SK-N-SH (cell line): ENCODE data around the gene MYRF. TPM values are rescaled to one million over a fixed set of nuclear protein-coding genes. Genes with fewer than 3 reads are reported as not detected.

Experiments used
- CTCF ChIA-PET: fragments of 300-600, 350-600 bp; formaldehyde crosslinking; extraction: SDS; loops from one replicate; lab custom pipeline; 2021; lab: Yijun Ruan, JAX
- POLR2A ChIA-PET: fragments of 350-600 bp; sonication (Branson Sonifier 250); formaldehyde crosslinking; extraction: SDS; loops from one replicate; lab custom pipeline; 2020; ENCODE audit warnings: antibody characterized with exemption, inconsistent platforms; lab: Yijun Ruan, JAX
- DNase-seq: peaks from one replicate; pipeline ENCODE4 v3.0.0; 2012
- H2AFZ ChIP-seq: fragments of 200-600 bp; sonication (generic); 2 replicates; pipeline ENCODE4 v1.8.1; 2016; ENCODE audit warnings: antibody characterized with exemption, mild to moderate bottlenecking, low read depth
- H3F3A ChIP-seq: fragments of 200-600 bp; sonication (generic); replicated peaks from 2 replicates; pipeline ENCODE3; 2016; ENCODE audit warnings: antibody characterized with exemption, mild to moderate bottlenecking; ENCODE audit not compliant: insufficient read depth
- H3K27ac ChIP-seq, 2 experiments: fragments of 200-500 bp in 1 of 2; fragments of 200-600 bp in 1 of 2; sonication (Bioruptor generic) in 1 of 2; sonication (generic), shearing (Covaris generic) in 1 of 2; 2 replicates each; pipeline versions ENCODE4 v1.5.1 to v1.6.1; 2014 to 2016; ENCODE audit warnings: low read depth in 2 of 2, inconsistent platforms in 1 of 2, low read length in 1 of 2, mild to moderate bottlenecking in 1 of 2, mixed read lengths in 1 of 2
- H3K27me3 ChIP-seq: fragments of 200-600 bp; sonication (generic), shearing (Covaris generic); 2 replicates; pipeline ENCODE4 v1.6.1; 2016; ENCODE audit warnings: mixed run types; ENCODE audit not compliant: insufficient read depth
- H3K36me3 ChIP-seq, 2 experiments: fragments of 200-500 bp in 1 of 2; fragments of 200-600 bp in 1 of 2; sonication (Bioruptor generic) in 1 of 2; sonication (generic) in 1 of 2; replicated peaks in 1 of 2; 2 replicates each; pipeline versions ENCODE3 to v1.5.1; 2014 to 2016; ENCODE audit warnings: low read length in 1 of 2, mild to moderate bottlenecking in 1 of 2; ENCODE audit not compliant: insufficient read depth in 2 of 2, control insufficient read depth in 1 of 2
- H3K4me1 ChIP-seq, 2 experiments: fragments of 200-500 bp in 1 of 2; fragments of 200-600 bp in 1 of 2; sonication (Bioruptor generic) in 1 of 2; sonication (generic), shearing (Covaris generic) in 1 of 2; 2 replicates each; pipeline versions ENCODE4 v1.5.1 to v1.6.1; 2014 to 2016; ENCODE audit warnings: low read depth in 1 of 2, low read length in 1 of 2, mixed run types in 1 of 2; ENCODE audit not compliant: insufficient read depth in 2 of 2, control insufficient read depth in 1 of 2
- H3K4me2 ChIP-seq: fragments of 200-600 bp; sonication (generic), shearing (Covaris generic); 2 replicates; pipeline ENCODE4 v1.6.1; 2017; ENCODE audit warnings: mixed run types
- H3K4me3 ChIP-seq, 2 experiments: fragments of 200-500 bp in 1 of 2; fragments of 200-600 bp in 1 of 2; sonication (Bioruptor generic) in 1 of 2; sonication (generic), shearing (Covaris generic) in 1 of 2; 2 replicates each; pipeline versions ENCODE4 v1.5.1 to v1.8.1; 2014 to 2016; ENCODE audit warnings: low read depth in 2 of 2, inconsistent platforms in 1 of 2, low read length in 1 of 2, mild to moderate bottlenecking in 1 of 2, mixed read lengths in 1 of 2, moderate library complexity in 1 of 2
- H3K79me2 ChIP-seq: fragments of 200-600 bp; sonication (generic); 2 replicates; pipeline ENCODE4 v1.8.1; 2017; ENCODE audit warnings: mild to moderate bottlenecking; ENCODE audit not compliant: insufficient read depth
- H3K9ac ChIP-seq: fragments of 200-600 bp; sonication (generic); 2 replicates; pipeline ENCODE4 v1.6.1; 2017; ENCODE audit warnings: mixed run types
- H3K9me2 ChIP-seq: fragments of 200-600 bp; sonication (generic); 2 replicates; pipeline ENCODE4 v1.6.1; 2017; ENCODE audit warnings: mixed run types
- H3K9me3 ChIP-seq: fragments of 200-600 bp; sonication (generic); 2 replicates; pipeline ENCODE4 v1.6.1; 2017; ENCODE audit warnings: mixed run types, mild to moderate bottlenecking, moderate library complexity
- H4K20me1 ChIP-seq: fragments of 200-600 bp; sonication (generic); 2 replicates; pipeline ENCODE4 v1.6.1; 2017; ENCODE audit warnings: mild to moderate bottlenecking, mixed run types; ENCODE audit not compliant: insufficient read depth
- ELF1 ChIP-seq: IDR thresholded peaks from 2 replicates; pipeline ENCODE4 v1.4.0; 2012
- MEF2A ChIP-seq: IDR thresholded peaks from 2 replicates; pipeline ENCODE4 v1.4.0; 2012; ENCODE audit warnings: low read depth, borderline replicate concordance
- MXI1 ChIP-seq: IDR thresholded peaks from 2 replicates; pipeline ENCODE4 v1.6.1; 2012; ENCODE audit warnings: mild to moderate bottlenecking, low read depth, low read length, improper control_type of control experiment
- NRF1 ChIP-seq: IDR thresholded peaks from 2 replicates; pipeline ENCODE4 v1.6.1; 2012; ENCODE audit warnings: low read depth, mild to moderate bottlenecking, low read length
- POLR2AphosphoS5 ChIP-seq: IDR thresholded peaks from 2 replicates; pipeline ENCODE4 v1.6.1; 2012; ENCODE audit warnings: low read depth, low read length
- RXRA ChIP-seq: IDR thresholded peaks from 2 replicates; pipeline ENCODE4 v1.4.0; 2012; ENCODE audit warnings: low read depth, mild to moderate bottlenecking, borderline replicate concordance
- TCF12 ChIP-seq: IDR thresholded peaks from 2 replicates; pipeline ENCODE4 v1.4.0; 2012
- WGBS: methylation state at CpG from one replicate; pipeline ENCODE4 v1.1.6; 2017; ENCODE audit warnings: low lambda C conversion rate; 5-methylcytosine and 5-hydroxymethylcytosine counted together
- polyA plus RNA-seq, 3 experiments: library from polyadenylated mRNA; depleted of rRNA; stranded (reverse); fragments of >200 nt; gene quantifications; 2 replicates each; pipeline ENCODE4 v1.2.3, GENCODE V29; 2012
- TF ChIP-seq, protein P1 (sequence below): IDR thresholded peaks from 2 replicates; pipeline ENCODE4 v1.6.1; 2012; ENCODE audit warnings: mild to moderate bottlenecking, low read depth, low read length, moderate library complexity
- TF ChIP-seq, protein P2 (sequence below): fragments of 150-350 bp; IDR thresholded peaks from 2 replicates; pipeline ENCODE4 v1.6.1; 2016; ENCODE audit warnings: mild to moderate bottlenecking, low read depth, low read length
- TF ChIP-seq, protein P3 (sequence below): IDR thresholded peaks from 2 replicates; pipeline ENCODE4 v1.4.0; 2012; ENCODE audit warnings: low read depth, borderline replicate concordance

MYRF gene
- polyA plus RNA-seq, 1 of the 3 experiments (the other 2 are of a cell fraction): 2.8 TPM

DNA sequence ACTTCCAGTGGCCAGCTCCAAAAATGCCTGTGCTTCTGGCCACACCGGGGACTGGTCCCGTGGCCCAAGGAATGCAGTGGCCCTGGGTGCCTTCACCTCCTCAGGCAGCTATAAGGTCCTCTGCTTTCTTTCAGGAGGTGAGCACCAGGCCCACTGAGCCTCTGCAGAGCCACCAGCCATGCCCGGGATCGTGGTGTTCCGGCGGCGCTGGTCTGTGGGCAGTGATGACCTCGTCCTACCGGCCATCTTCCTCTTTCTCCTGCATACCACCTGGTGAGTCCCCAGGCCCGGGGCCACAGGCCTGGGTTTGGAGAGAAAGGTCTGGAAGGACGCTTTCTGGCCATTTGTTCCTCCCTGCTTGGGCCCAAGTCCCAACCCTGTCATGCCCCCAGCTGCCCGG lies 32.5 kb upstream of the MYRF start (continued):
- TF ChIP-seq, protein P1, sequence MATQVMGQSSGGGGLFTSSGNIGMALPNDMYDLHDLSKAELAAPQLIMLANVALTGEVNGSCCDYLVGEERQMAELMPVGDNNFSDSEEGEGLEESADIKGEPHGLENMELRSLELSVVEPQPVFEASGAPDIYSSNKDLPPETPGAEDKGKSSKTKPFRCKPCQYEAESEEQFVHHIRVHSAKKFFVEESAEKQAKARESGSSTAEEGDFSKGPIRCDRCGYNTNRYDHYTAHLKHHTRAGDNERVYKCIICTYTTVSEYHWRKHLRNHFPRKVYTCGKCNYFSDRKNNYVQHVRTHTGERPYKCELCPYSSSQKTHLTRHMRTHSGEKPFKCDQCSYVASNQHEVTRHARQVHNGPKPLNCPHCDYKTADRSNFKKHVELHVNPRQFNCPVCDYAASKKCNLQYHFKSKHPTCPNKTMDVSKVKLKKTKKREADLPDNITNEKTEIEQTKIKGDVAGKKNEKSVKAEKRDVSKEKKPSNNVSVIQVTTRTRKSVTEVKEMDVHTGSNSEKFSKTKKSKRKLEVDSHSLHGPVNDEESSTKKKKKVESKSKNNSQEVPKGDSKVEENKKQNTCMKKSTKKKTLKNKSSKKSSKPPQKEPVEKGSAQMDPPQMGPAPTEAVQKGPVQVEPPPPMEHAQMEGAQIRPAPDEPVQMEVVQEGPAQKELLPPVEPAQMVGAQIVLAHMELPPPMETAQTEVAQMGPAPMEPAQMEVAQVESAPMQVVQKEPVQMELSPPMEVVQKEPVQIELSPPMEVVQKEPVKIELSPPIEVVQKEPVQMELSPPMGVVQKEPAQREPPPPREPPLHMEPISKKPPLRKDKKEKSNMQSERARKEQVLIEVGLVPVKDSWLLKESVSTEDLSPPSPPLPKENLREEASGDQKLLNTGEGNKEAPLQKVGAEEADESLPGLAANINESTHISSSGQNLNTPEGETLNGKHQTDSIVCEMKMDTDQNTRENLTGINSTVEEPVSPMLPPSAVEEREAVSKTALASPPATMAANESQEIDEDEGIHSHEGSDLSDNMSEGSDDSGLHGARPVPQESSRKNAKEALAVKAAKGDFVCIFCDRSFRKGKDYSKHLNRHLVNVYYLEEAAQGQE: no peak
- TF ChIP-seq ELF1: no peak
- no peak for TF ChIP-seq RXRA
- TF ChIP-seq, protein P2, sequence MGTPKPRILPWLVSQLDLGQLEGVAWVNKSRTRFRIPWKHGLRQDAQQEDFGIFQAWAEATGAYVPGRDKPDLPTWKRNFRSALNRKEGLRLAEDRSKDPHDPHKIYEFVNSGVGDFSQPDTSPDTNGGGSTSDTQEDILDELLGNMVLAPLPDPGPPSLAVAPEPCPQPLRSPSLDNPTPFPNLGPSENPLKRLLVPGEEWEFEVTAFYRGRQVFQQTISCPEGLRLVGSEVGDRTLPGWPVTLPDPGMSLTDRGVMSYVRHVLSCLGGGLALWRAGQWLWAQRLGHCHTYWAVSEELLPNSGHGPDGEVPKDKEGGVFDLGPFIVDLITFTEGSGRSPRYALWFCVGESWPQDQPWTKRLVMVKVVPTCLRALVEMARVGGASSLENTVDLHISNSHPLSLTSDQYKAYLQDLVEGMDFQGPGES: no peak
- no peak for TF ChIP-seq TCF12
- TF ChIP-seq NRF1: no peak
- TF ChIP-seq MXI1: no peak
- TF ChIP-seq POLR2AphosphoS5: no peak

DNA sequence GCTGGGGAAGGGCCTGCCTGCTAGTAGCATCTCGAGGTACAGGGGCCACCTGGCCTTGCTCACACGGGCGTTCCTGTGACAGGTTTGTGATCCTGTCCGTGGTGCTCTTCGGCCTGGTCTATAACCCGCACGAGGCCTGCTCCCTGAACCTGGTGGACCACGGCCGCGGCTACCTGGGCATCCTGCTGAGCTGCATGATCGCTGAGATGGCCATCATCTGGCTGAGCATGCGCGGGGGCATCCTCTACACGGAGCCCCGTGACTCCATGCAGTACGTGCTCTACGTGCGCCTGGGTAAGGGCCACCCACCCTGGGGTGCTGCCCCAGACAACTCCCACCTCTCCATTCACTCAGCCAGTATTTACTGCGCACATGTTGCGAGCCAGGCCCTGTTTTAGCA lies 31.8 kb upstream of the MYRF start:
- Histone ChIP-seq H3K9ac (no peak overlapping the region), H3K4me1 (peaks cover 8 to 21% of the 10 kb centered on the region in 2 experiments; a peak in 2 of 4 replicates), H2AFZ (no peak overlapping the region), H3K27me3 (no peaks in the 10 kb centered on the region), H3K4me2 (no peak overlapping the region), H3K79me2 (no peaks in the 10 kb centered on the region; the same call in 1 of the 2 replicates), H3K9me2 (no peaks in the 10 kb centered on the region), H3K27ac (no peak overlapping the region), H3F3A (no peaks in the 10 kb centered on the region), H3K4me3 (no peak overlapping the region), H3K36me3 (peaks cover 0 to 19% of the 10 kb centered on the region in 2 experiments), H3K9me3 (no peaks in the 10 kb centered on the region)
- no peak for DNase-seq
- POLR2A ChIA-PET: no interaction called here
- CTCF ChIA-PET: interaction anchor here (1.4 to 8.9 kb wide), 3 partner anchors 13 to 335 kb away, joined by 3 to 64 read pairs (median 8); no protein-coding TSS in a partner anchor
- 95% methylated on average over 6 of the region's 20 CpGs for WGBS
- TF ChIP-seq, protein P3, sequence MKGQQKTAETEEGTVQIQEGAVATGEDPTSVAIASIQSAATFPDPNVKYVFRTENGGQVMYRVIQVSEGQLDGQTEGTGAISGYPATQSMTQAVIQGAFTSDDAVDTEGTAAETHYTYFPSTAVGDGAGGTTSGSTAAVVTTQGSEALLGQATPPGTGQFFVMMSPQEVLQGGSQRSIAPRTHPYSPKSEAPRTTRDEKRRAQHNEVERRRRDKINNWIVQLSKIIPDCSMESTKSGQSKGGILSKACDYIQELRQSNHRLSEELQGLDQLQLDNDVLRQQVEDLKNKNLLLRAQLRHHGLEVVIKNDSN: no peak
- no peak for TF ChIP-seq POLR2AphosphoS5
- TF ChIP-seq MEF2A: no peak
- no peak for TF ChIP-seq NRF1
- TF ChIP-seq, all 33 proteins: peak for 0
- no peaks in the 10 kb centered on the region for H4K20me1 ChIP-seq
